Neutrophil (primary cell): ENCODE results near the gene INPP5A.
A peak's percentile ranks its signal among the peaks of the same experiment; 100 is the strongest.

Experiments
- H3K27ac ChIP-seq: fragments of 200-600 bp; sonication (generic); 2 replicates; pipeline ENCODE4 v1.5.1; 2016; ENCODE audit warnings: mild to moderate bottlenecking, moderate library complexity
- H3K27me3 ChIP-seq: fragments of 200-600 bp; sonication (generic); 2 replicates; pipeline ENCODE4 v1.6.0; 2016; ENCODE audit warnings: mild to moderate bottlenecking
- H3K36me3 ChIP-seq: fragments of 200-600 bp; sonication (generic); 2 replicates; pipeline ENCODE4 v1.5.1; 2017
- H3K4me1 ChIP-seq, 2 experiments: fragments of 200-600 bp in 1 of 2; sonication (generic) in 1 of 2; 1 replicate in 1 of 2; 2 replicates in 1 of 2; pipeline versions ENCODE4 v1.5.1 to v1.6.1; 2013 to 2016; ENCODE audit warnings: low read depth in 1 of 2, low read length in 1 of 2, mild to moderate bottlenecking in 1 of 2, moderate library complexity in 1 of 2; ENCODE audit not compliant: control insufficient read depth in 1 of 2, insufficient read depth in 1 of 2
- H3K4me3 ChIP-seq, 2 experiments: fragments of 200-600 bp in 1 of 2; sonication (generic) in 1 of 2; 1 replicate in 1 of 2; 2 replicates in 1 of 2; pipeline ENCODE4 v1.5.1; 2013 to 2016; ENCODE audit warnings: low read depth in 1 of 2, low read length in 1 of 2, mild to moderate bottlenecking in 1 of 2, moderate library complexity in 1 of 2
- H3K9me3 ChIP-seq: fragments of 200-600 bp; sonication (generic); 2 replicates; pipeline ENCODE4 v1.5.1; 2016
- CTCF ChIP-seq: fragments of 200-600 bp; sonication (generic); IDR thresholded peaks from 2 replicates; pipeline ENCODE4 v1.5.1; 2016; ENCODE audit warnings: antibody characterized with exemption

INPP5A gene

GRCh38 chr10:132536241-132536876, 1.2 kb upstream of the INPP5A start:
- Histone ChIP-seq H3K4me3 (peak overlapping the region; percentile 73 to 82), H3K36me3 (no peaks in the 10 kb centered on the region), H3K27me3 (peaks cover 13% of the 10 kb centered on the region), H3K27ac (peak overlapping the region; percentile 89), H3K9me3 (no peaks in the 10 kb centered on the region), H3K4me1 (peaks cover 41% of the 10 kb centered on the region in 2 experiments)
- TF ChIP-seq CTCF, result no peak

DNA sequence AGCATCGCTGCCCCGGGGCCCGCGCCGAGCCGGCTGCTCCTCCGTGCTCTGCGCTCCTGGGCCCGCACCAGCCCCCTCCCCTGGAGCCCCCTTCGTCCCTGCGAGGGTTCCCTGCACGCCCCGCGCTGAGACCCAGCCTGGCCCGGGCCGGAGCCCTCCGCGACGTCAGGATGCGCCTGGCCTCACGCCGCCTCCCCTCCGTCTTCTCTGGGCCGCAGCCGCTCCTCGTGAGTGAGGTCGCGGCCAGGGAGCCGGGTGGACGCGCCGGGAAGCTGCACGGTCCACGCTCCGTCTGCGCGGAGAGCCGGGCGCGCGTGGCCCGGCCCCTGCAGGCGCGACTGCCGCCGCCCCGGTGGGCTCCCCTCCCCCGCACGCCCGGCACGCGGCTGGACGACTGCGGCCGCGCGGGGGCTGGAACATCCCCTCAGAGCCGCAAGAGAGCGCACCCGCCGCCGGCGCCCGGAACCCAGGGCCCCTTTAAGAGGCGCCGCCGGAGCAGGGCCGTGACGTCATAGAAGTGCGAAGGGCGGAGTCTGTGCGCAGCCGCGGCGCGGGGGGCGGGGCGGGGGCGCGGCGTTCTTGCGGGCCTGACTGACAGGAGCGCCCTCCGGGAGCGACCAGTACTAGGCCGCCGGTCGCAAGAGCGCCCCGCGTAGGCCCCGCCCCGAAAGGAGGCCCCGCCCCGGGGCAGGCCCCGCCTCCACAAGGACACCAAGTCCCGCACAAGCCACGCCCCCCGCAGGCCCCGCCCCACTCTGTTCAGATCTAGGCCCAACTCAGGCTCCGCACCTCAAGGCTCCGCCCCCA, 507 bp upstream of the INPP5A start:
- Histone ChIP-seq H3K4me1 (peaks cover 49% of the 10 kb centered on the region in 2 experiments), H3K4me3 (peak overlapping the region; percentile 82 to 84), H3K9me3 (no peaks in the 10 kb centered on the region), H3K27me3 (peaks cover 13% of the 10 kb centered on the region), H3K27ac (peak overlapping the region; percentile 89), H3K36me3 (no peaks in the 10 kb centered on the region)
- peak; percentile 52 for TF ChIP-seq CTCF

DNA sequence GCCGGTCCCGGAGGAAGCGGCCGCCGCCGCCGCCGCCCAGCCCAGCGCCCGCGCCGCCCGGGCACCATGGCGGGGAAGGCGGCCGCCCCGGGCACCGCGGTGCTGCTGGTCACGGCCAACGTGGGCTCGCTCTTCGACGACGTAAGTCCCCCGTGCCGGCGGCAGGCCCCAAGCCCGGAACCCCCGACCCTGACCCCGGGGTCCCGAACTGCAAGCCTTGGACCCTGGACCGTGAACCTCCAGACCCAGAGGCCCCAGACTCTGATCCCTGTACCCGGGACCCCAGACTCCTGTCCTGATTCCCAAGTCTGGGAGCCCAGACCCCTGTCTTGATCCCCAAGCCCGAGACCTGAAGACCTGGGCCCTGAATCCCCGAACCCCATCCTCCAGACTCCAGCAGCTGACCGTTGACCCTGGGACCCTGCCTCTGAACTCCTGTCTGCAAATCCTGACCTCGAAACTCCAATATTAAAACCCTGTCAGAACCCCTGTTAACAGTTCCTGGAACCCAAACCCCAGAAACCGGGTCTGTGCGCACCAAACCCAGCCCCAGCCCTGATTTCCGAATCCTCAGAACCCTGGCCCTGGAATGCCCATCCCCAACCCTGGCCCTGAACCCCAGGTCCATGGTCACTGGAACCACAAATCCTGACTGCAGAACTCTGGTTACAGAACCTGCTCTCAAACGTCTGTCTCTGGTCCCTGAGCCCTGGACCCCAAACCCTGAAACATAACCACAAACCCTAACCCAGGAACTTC, 623 bp downstream of the INPP5A start:
- Histone ChIP-seq H3K9me3 (no peaks in the 10 kb centered on the region), H3K4me3 (peak overlapping the region; percentile 84), H3K4me1 (peaks cover 53 to 59% of the 10 kb centered on the region in 2 experiments), H3K27ac (peak overlapping the region; percentile 89), H3K27me3 (peaks cover 13% of the 10 kb centered on the region), H3K36me3 (no peaks in the 10 kb centered on the region)
- TF ChIP-seq CTCF, result no peak

DNA sequence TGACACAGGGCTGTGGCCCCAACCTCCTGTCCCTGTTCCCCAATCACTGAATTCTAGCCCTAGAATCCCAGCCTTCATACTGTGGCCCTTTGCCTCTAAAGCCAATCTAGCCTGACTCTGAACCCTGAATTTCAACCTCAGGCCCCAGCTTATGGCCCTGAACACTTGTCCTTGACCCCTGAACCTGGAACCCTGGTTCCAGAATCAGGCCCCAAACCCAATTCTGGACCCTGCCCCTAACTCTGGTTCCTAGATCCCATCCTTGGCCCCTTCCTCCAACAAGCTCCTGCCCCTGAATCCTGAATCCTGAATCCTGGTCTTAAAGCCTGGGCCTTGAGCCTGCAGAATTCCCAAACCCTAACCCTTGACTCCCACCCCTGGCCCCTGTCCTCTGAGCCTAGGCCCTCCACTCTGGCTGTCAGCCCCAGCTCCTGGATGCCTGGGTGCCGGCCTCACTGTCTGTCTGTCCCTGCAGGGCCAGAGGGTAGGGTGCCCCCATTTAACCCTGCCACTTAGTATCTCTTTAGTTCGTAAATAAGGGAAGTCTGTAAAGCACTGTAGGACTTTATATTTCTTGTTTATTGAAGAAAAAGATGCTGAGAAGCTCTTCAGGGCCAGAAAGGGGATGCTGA, 1.3 kb downstream of the INPP5A start:
- no peak for TF ChIP-seq CTCF
- Histone ChIP-seq H3K36me3 (no peaks in the 10 kb centered on the region), H3K27ac (peak overlapping the region; percentile 89), H3K27me3 (peaks cover 13% of the 10 kb centered on the region), H3K9me3 (no peaks in the 10 kb centered on the region), H3K4me1 (peaks cover 56 to 63% of the 10 kb centered on the region in 2 experiments), H3K4me3 (peak overlapping the region; percentile 84)

- H3K4me3 ChIP-seq, result peak overlapping the region; percentile 84
- TF ChIP-seq CTCF, result no peak
- no peaks in the 10 kb centered on the region for H3K9me3 ChIP-seq
Measured at GRCh38 chr10:132539431-132539839, 1.8 kb downstream of the INPP5A start.

More at GRCh38 chr10:132539431-132539839, 1.8 kb downstream of the INPP5A start:
- H3K36me3 ChIP-seq, result no peaks in the 10 kb centered on the region
- H3K4me1 ChIP-seq, result peaks cover 61 to 68% of the 10 kb centered on the region in 2 experiments
- H3K27ac ChIP-seq, result peak overlapping the region; percentile 89
- peaks cover 13% of the 10 kb centered on the region for H3K27me3 ChIP-seq
